ENCODE measurements around the gene GPR156. TPM values are rescaled to one million over a fixed set of nuclear protein-coding genes. Genes with fewer than 3 reads are reported as not detected.
A peak's percentile ranks its signal among the peaks of the same experiment; 100 is the strongest.

Gene GPR156
- polyA plus RNA-seq, 1 donor from 2014 or later: 0.22 TPM

DNA sequence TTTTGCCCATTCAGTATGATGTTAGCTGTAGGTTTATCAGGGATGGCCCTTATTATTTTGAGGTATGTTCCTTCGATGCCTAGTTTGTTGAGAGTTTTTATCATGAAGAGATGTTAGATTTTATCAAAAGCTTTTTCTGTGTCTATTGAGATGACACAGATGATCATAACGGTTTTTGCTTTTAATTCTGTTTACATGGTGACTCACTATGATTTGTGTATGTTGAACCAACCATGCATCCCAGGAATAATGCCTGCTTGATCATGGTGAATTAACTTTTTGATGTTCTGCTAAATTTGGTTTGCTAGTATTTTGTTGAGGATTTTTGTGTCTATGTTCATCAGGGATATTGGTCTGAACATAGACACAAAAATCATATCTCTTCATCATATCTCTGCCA, 8.3 kb downstream of the GPR156 start:
- Histone ChIP-seq H3K9me3 (ENCODE audit: low read length) (no peaks in the 10 kb centered on the region), H4K20me1 (ENCODE audit: insufficient read depth) (no peaks in the 10 kb centered on the region), H3K4me3 (ENCODE audit: low read length) (peak overlapping the region; percentile 60), H3K9ac (ENCODE audit: low read length) (peak overlapping the region; percentile 64), H3K79me2 (replicated peaks; ENCODE audit: insufficient read depth, low read length) (no peaks in the 10 kb centered on the region), H3K27ac (ENCODE audit: low read length) (peak overlapping the region; percentile 91), H3K4me2 (ENCODE audit: low read length) (peak overlapping the region; percentile 87), H3K9me2 (ENCODE audit: insufficient read depth, low read length) (no peaks in the 10 kb centered on the region), H3F3A (ENCODE audit: insufficient read depth, low read length, poor library complexity, severe bottlenecking) (no peaks in the 10 kb centered on the region), H3K36me3 (ENCODE audit: insufficient read depth, low read length) (no peaks in the 10 kb centered on the region), H2AFZ (ENCODE audit: low read depth, low read length) (peak overlapping the region; percentile 30), H3K27me3 (ENCODE audit: insufficient read depth, low read depth, low read length) (no peaks in the 10 kb centered on the region)
- TF ChIP-seq SMC3 (conservative IDR thresholded peaks at IDR 0.05; ENCODE audit: poor library complexity) (no peak), EZH2 (IDR thresholded peaks at IDR 0.05; ENCODE audit: borderline replicate concordance, insufficient read depth, low read length, poor library complexity, severe bottlenecking) (no peak), POLR2AphosphoS5 (IDR thresholded peaks at IDR 0.05) (no peak), TAF1 (IDR thresholded peaks at IDR 0.05; ENCODE audit: low read depth) (no peak), RAD21 (conservative IDR thresholded peaks at IDR 0.05) (no peak), EP300 (conservative IDR thresholded peaks at IDR 0.05; ENCODE audit: poor library complexity, severe bottlenecking) (no peak), REST (IDR thresholded peaks at IDR 0.05; ENCODE audit: borderline replicate concordance) (no peak), MXI1 (conservative IDR thresholded peaks at IDR 0.05; ENCODE audit: poor library complexity, severe bottlenecking) (no peak)
- TF ChIP-seq, protein P1, sequence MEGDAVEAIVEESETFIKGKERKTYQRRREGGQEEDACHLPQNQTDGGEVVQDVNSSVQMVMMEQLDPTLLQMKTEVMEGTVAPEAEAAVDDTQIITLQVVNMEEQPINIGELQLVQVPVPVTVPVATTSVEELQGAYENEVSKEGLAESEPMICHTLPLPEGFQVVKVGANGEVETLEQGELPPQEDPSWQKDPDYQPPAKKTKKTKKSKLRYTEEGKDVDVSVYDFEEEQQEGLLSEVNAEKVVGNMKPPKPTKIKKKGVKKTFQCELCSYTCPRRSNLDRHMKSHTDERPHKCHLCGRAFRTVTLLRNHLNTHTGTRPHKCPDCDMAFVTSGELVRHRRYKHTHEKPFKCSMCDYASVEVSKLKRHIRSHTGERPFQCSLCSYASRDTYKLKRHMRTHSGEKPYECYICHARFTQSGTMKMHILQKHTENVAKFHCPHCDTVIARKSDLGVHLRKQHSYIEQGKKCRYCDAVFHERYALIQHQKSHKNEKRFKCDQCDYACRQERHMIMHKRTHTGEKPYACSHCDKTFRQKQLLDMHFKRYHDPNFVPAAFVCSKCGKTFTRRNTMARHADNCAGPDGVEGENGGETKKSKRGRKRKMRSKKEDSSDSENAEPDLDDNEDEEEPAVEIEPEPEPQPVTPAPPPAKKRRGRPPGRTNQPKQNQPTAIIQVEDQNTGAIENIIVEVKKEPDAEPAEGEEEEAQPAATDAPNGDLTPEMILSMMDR (IDR thresholded peaks at IDR 0.05; ENCODE audit: poor library complexity, severe bottlenecking): no peak

GRCh38 chr3:120275618-120276017, 9.4 kb downstream of the GPR156 start:
- Histone ChIP-seq H3K9me3 (ENCODE audit: low read length) (no peaks in the 10 kb centered on the region), H3K27ac (ENCODE audit: low read length) (peak overlapping the region; percentile 91), H3K4me2 (ENCODE audit: low read length) (peak overlapping the region; percentile 87), H4K20me1 (ENCODE audit: insufficient read depth) (no peaks in the 10 kb centered on the region), H3K27me3 (ENCODE audit: insufficient read depth, low read depth, low read length) (no peaks in the 10 kb centered on the region), H3K4me3 (ENCODE audit: low read length) (peak overlapping the region; percentile 60), H3K36me3 (ENCODE audit: insufficient read depth, low read length) (no peaks in the 10 kb centered on the region), H3K79me2 (replicated peaks; ENCODE audit: insufficient read depth, low read length) (no peaks in the 10 kb centered on the region), H3F3A (ENCODE audit: insufficient read depth, low read length, poor library complexity, severe bottlenecking) (no peaks in the 10 kb centered on the region), H3K9me2 (ENCODE audit: insufficient read depth, low read length) (no peaks in the 10 kb centered on the region), H2AFZ (ENCODE audit: low read depth, low read length) (peak overlapping the region; percentile 30), H3K9ac (ENCODE audit: low read length) (peak overlapping the region; percentile 64)
- TF ChIP-seq TAF1 (IDR thresholded peaks at IDR 0.05; ENCODE audit: low read depth) (no peak), SMC3 (conservative IDR thresholded peaks at IDR 0.05; ENCODE audit: poor library complexity) (peak; percentile 29), MXI1 (conservative IDR thresholded peaks at IDR 0.05; ENCODE audit: poor library complexity, severe bottlenecking) (peak; percentile 48), POLR2AphosphoS5 (IDR thresholded peaks at IDR 0.05) (peak; percentile 68), REST (IDR thresholded peaks at IDR 0.05; ENCODE audit: borderline replicate concordance) (peak; percentile 94), EP300 (conservative IDR thresholded peaks at IDR 0.05; ENCODE audit: poor library complexity, severe bottlenecking) (peak; percentile 90), EZH2 (IDR thresholded peaks at IDR 0.05; ENCODE audit: borderline replicate concordance, insufficient read depth, low read length, poor library complexity, severe bottlenecking) (no peak), RAD21 (conservative IDR thresholded peaks at IDR 0.05) (peak; percentile 38)
- TF ChIP-seq, protein P1 (IDR thresholded peaks at IDR 0.05; ENCODE audit: poor library complexity, severe bottlenecking): no peak
